Epithelial cell of proximal tubule (primary cell): ENCODE measurements around the gene RALGAPA2. TPM values are rescaled to one million over a fixed set of nuclear protein-coding genes. Genes with fewer than 3 reads are reported as not detected.

ENCODE experiments used
- DNase-seq: peaks from one replicate; pipeline ENCODE4 v3.0.0-alpha.2; 2011; ENCODE audit warnings: low read depth
- H3K4me3 ChIP-seq: 2 replicates; pipeline ENCODE4 v1.5.1; 2011; ENCODE audit warnings: low read depth, mild to moderate bottlenecking, low read length
- total RNA-seq: library from RNA; depleted of rRNA; stranded (reverse); fragments of >200 nt; gene quantifications from 2 replicates; pipeline ENCODE4 v1.2.3, GENCODE V29; 2015
- TF ChIP-seq, protein P1 (sequence below): conservative IDR thresholded peaks from 2 replicates; pipeline ENCODE4 v1.5.1; 2012; ENCODE audit warnings: low read depth, mild to moderate bottlenecking, low read length

Gene RALGAPA2
- total RNA-seq, 1 donor from 2014 or later = 13.8 TPM

DNA sequence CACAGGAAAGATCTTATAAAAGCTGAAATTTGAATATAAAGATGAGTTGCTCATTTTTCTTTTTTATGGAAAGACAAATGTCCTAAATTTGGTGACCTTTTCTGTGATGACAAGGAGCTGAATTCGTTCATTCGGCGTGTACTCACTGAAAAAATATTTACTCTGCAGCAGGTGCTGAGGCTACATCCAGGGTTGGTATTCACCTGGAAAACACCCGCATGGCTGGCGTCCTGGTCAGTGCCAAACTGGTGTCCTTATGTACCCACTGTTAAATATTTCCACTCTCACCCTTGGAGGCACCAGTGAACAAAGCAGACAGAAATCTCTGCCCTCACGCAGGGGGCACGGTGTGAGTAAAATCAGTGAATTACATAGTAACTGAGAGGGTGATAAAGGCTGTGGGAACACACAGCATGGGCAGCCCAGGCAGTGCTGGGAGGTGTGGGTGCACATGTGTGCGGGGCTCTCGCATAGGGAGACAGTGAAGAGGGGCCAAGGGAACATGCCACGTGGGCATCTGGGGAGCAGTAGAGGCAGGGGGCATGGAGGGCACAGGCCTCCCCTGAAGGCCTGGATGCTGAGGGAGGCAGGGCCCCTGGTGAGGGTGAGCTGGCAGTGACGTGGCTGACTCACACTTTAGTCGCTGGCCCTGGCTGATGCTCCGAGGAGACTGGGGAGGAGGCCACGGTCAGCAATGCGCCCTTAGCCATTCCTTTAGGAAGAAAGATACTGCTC lies 254.9 kb downstream of the RALGAPA2 start:
- DNase-seq = no peak
- H3K4me3 ChIP-seq = no peak overlapping the region

GRCh38 chr20:20456741-20457140 lies 255.7 kb downstream of the RALGAPA2 start:
- no peak overlapping the region for H3K4me3 ChIP-seq
- TF ChIP-seq, protein P1, sequence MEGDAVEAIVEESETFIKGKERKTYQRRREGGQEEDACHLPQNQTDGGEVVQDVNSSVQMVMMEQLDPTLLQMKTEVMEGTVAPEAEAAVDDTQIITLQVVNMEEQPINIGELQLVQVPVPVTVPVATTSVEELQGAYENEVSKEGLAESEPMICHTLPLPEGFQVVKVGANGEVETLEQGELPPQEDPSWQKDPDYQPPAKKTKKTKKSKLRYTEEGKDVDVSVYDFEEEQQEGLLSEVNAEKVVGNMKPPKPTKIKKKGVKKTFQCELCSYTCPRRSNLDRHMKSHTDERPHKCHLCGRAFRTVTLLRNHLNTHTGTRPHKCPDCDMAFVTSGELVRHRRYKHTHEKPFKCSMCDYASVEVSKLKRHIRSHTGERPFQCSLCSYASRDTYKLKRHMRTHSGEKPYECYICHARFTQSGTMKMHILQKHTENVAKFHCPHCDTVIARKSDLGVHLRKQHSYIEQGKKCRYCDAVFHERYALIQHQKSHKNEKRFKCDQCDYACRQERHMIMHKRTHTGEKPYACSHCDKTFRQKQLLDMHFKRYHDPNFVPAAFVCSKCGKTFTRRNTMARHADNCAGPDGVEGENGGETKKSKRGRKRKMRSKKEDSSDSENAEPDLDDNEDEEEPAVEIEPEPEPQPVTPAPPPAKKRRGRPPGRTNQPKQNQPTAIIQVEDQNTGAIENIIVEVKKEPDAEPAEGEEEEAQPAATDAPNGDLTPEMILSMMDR = no peak
- no peak for DNase-seq

More for the DNA sequence above, 254.9 kb downstream of the RALGAPA2 start:
- TF ChIP-seq, protein P1 = no peak

DNA sequence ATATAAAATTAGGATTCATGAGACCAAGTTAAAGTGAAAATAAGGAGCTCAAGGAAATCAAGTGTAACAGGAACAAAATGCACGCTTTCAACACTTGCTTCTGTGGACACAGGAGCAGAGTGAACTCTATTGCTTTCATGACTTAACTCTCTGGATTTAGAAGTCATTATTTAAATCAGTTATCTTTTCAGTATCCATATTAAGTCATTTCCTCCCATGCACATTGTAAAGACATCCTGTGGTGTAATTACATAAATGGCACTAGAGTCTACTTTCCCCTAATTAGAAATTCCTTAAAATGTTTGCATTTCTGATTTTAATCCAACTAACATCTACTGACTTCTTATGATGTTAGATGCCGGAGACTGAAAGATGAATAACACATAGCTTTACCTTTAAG lies 256.5 kb downstream of the RALGAPA2 start:
- TF ChIP-seq, protein P1 = no peak
- no peak for DNase-seq

DNA sequence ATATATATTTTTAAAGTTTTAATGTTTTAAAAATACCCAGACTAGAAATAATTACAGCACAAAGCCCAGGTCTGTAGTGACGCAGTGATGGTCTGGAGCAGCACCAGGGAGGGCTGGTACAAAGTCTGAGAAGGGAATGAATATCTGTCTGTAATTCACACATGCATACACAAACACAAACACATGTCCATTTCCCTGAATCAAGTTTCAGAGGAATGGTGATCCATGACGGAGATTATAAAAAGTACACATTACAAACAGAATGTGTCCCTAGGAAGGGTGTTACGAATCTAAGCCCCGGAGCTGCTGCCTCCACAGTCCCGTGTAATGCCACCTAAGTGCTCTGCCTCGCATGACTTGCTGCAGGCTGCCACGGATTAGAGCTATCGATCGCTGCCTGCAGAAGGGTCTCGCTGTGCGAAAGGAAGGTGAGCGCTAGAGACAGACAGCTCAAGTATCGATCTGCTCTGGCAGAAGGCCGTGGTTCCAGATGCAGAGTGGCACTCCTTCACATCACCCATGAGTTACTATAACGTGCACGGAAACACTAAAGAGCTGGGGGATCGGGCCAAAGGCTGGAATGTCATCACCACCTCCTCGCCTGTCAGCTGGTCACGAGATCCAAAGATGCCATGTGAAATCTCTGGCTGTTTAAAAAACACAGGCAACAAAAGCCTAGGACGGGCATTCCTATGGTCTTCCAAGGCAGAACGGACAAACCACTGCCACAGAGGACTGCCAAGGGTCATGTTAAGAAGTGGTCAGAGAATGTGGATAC lies 257.4 kb downstream of the RALGAPA2 start:
- no peak for DNase-seq
- H3K4me3 ChIP-seq = no peak overlapping the region
- TF ChIP-seq, protein P1 = no peak

More for the DNA sequence above, 256.5 kb downstream of the RALGAPA2 start:
- no peak overlapping the region for H3K4me3 ChIP-seq

GRCh38 chr20:20454367-20454766 lies 258.1 kb downstream of the RALGAPA2 start:
- no peak for DNase-seq
- TF ChIP-seq, protein P1 = no peak
- no peak overlapping the region for H3K4me3 ChIP-seq

DNA sequence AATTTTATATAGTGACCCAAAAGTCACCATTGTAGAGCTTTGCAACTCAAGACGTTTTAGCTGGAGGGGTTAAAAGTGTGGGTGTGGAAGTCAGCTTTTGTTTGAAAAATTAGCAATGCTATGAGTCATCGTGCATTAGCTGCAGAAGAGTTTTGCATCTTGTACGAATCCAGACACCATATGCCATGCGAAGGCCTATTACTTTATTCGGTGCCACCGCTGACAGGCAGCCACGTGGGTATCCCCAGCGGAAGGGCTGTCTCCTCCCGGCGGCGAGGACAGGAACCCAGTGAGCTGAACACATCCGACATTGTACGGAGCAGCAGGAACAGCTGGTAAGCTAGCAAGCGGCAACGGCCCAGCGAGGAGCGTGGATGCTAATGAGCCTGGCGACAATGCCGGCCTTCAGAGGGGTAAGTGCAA lies 260.2 kb downstream of the RALGAPA2 start:
- DNase-seq = no peak
- TF ChIP-seq, protein P1 = no peak
- H3K4me3 ChIP-seq = no peak overlapping the region
